ENCODE measurements around the gene STX18.
"Not testable (repeated sequence)": the region's sequence is repeated elsewhere in the genome, so short reads cannot be mapped to it uniquely, and the experiment has no call there.

The STX18 gene

GRCh38 chr4:4514786-4515185 lies 27.1 kb downstream of the STX18 start:
- no peak for DNase-seq (ENCODE audit: insufficient read length, low spot score)
- FAIRE-seq: no peak

- FAIRE-seq (peak; percentile 38), DNase-seq (ENCODE audit: insufficient read length, low spot score) (no peak)
Measured at GRCh38 chr4:4512282-4512681, 29.6 kb downstream of the STX18 start.

- not testable (repeated sequence) for DNase-seq (ENCODE audit: insufficient read length, low spot score); FAIRE-seq
Measured at GRCh38 chr4:4510641-4511040, 31.2 kb downstream of the STX18 start.

- DNase-seq (ENCODE audit: insufficient read length, low spot score) (no peak), FAIRE-seq (no peak)
Measured at GRCh38 chr4:4509521-4509920, 32.3 kb downstream of the STX18 start.

- DNase-seq (ENCODE audit: insufficient read length, low spot score): no peak
- FAIRE-seq: no peak
Measured at GRCh38 chr4:4507923-4508322, 33.9 kb downstream of the STX18 start.

- DNase-seq (ENCODE audit: insufficient read length, low spot score) (no peak), FAIRE-seq (no peak)
Measured at GRCh38 chr4:4507403-4507802, 34.4 kb downstream of the STX18 start.

- FAIRE-seq: no peak
- DNase-seq (ENCODE audit: insufficient read length, low spot score): no peak
Measured at GRCh38 chr4:4506961-4507360, 34.9 kb downstream of the STX18 start.

GRCh38 chr4:4505211-4505610 lies 36.6 kb downstream of the STX18 start:
- not testable (repeated sequence) for FAIRE-seq; DNase-seq (ENCODE audit: insufficient read length, low spot score)

GRCh38 chr4:4504783-4505182 lies 37.1 kb downstream of the STX18 start:
- DNase-seq (ENCODE audit: insufficient read length, low spot score) (no peak), FAIRE-seq (no peak)

- DNase-seq (ENCODE audit: insufficient read length, low spot score) (no peak), FAIRE-seq (no peak)
Measured at GRCh38 chr4:4502694-4503311, 39.0 kb downstream of the STX18 start.

GRCh38 chr4:4501679-4502078 lies 40.2 kb downstream of the STX18 start:
- FAIRE-seq (no peak), DNase-seq (ENCODE audit: insufficient read length, low spot score) (no peak)

GRCh38 chr4:4499438-4500123 lies 42.3 kb downstream of the STX18 start:
- FAIRE-seq (no peak), DNase-seq (ENCODE audit: insufficient read length, low spot score) (no peak)

- DNase-seq (ENCODE audit: insufficient read length, low spot score): peak; percentile 11
- no peak for FAIRE-seq
Measured at GRCh38 chr4:4496592-4497372, 45.1 kb downstream of the STX18 start.

- DNase-seq (ENCODE audit: insufficient read length, low spot score) (no peak), FAIRE-seq (no peak)
Measured at GRCh38 chr4:4494882-4495281, 47.0 kb downstream of the STX18 start.

GRCh38 chr4:4492161-4492847 lies 49.5 kb downstream of the STX18 start:
- peak; percentile 11 for DNase-seq (ENCODE audit: insufficient read length, low spot score)
- no peak for FAIRE-seq

GRCh38 chr4:4491396-4491893 lies 50.4 kb downstream of the STX18 start:
- DNase-seq (ENCODE audit: insufficient read length, low spot score) (no peak), FAIRE-seq (no peak)

- FAIRE-seq (no peak), DNase-seq (ENCODE audit: insufficient read length, low spot score) (no peak)
Measured at GRCh38 chr4:4490816-4491215, 51.0 kb downstream of the STX18 start.

- no peak for DNase-seq (ENCODE audit: insufficient read length, low spot score)
- FAIRE-seq: no peak
Measured at GRCh38 chr4:4490041-4490440, 51.8 kb downstream of the STX18 start.

GRCh38 chr4:4488405-4489404 lies 53.1 kb downstream of the STX18 start:
- DNase-seq (ENCODE audit: insufficient read length, low spot score): peak; percentile 61
- FAIRE-seq: peak; percentile 95

- DNase-seq (ENCODE audit: insufficient read length, low spot score) (no peak), FAIRE-seq (no peak)
Measured at GRCh38 chr4:4486969-4487368, 54.9 kb downstream of the STX18 start.
